ENCODE results near the gene NSRP1. TPM values are rescaled to one million over a fixed set of nuclear protein-coding genes. Genes with fewer than 3 reads are reported as not detected.

NSRP1 gene
- total and polyA plus RNA-seq, 4 donors, result 7.0 to 25.7 (median 9.9) TPM

DNA sequence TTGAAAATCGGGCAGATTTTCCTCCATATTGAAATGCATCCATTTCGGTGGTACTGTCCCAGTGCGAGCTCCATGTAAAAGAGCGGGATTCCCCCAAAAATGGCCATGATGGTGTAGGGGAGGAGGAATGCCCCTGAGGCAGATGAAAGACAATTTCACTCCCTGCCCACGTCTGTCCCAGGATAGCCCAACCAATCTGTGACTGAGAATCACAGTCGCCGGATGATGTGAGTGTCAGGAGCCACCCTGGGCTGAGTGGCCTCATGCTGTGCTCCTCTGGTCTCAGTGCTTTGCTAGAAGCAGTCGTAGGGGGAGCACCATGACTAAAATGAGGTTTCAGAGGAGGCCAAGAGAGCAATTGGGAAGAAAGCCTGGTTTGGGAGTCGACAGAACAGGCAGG lies 102.2 kb downstream of the NSRP1 start:
- no peak overlapping the region for H3K27ac ChIP-seq (ENCODE audit: low read depth in 1 of 2, low read length in 2 of 2)
- DNase-seq (ENCODE audit: low spot score), result no peak
- no peaks in the 10 kb centered on the region for H3K27me3 ChIP-seq (ENCODE audit: control insufficient read depth in 4 of 4, insufficient read depth in 4 of 4, low read length in 3 of 4)
- H3K36me3 ChIP-seq (ENCODE audit: control insufficient read depth in 4 of 4, insufficient read depth in 3 of 4, low read depth in 1 of 4, low read length in 3 of 4), result no peaks in the 10 kb centered on the region
- H3K9ac ChIP-seq (ENCODE audit: low read depth in 1 of 2, low read length in 2 of 2), result no peak overlapping the region
- TF ChIP-seq GABPA (IDR thresholded peaks at IDR 0.05 in 1 of 2, conservative IDR thresholded peaks at IDR 0.05 in 1 of 2), result no peak
- TF ChIP-seq RAD21 (IDR thresholded peaks at IDR 0.05), result no peak
- no peak for TF ChIP-seq JUND (IDR thresholded peaks at IDR 0.05)
- no peak for TF ChIP-seq TAF1 (conservative IDR thresholded peaks at IDR 0.05)
- TF ChIP-seq HNF4A (conservative IDR thresholded peaks at IDR 0.05), result no peak
- TF ChIP-seq MAX (IDR thresholded peaks at IDR 0.05), result no peak
- H3K9me3 ChIP-seq (ENCODE audit: control insufficient read depth in 4 of 4, low read length in 3 of 4), result no peaks in the 10 kb centered on the region
- 94% methylated on average over 9 of the region's 9 CpGs for WGBS
- peaks cover 3 to 13% (median 11%) of the 10 kb centered on the region in 4 donors for H3K4me1 ChIP-seq (ENCODE audit: control insufficient read depth in 4 of 4, insufficient read depth in 4 of 4, low read length in 3 of 4)
- no peak overlapping the region for H3K4me3 ChIP-seq (ENCODE audit: low read depth in 1 of 3, low read length in 3 of 3)

GRCh38 chr17:30219315-30219714 lies 102.7 kb downstream of the NSRP1 start:
- H3K4me1 ChIP-seq (ENCODE audit: control insufficient read depth in 4 of 4, insufficient read depth in 4 of 4, low read length in 3 of 4), result peaks cover 3 to 13% (median 11%) of the 10 kb centered on the region in 4 donors
- 89% methylated on average over 4 of the region's 4 CpGs for WGBS
- H3K36me3 ChIP-seq (ENCODE audit: control insufficient read depth in 4 of 4, insufficient read depth in 3 of 4, low read depth in 1 of 4, low read length in 3 of 4), result no peaks in the 10 kb centered on the region
- H3K4me3 ChIP-seq (ENCODE audit: low read depth in 1 of 3, low read length in 3 of 3), result no peak overlapping the region
- no peak for TF ChIP-seq REST (IDR thresholded peaks at IDR 0.05)
- no peak for TF ChIP-seq NR2F2 (IDR thresholded peaks at IDR 0.05)
- no peak for TF ChIP-seq FOXA2 (IDR thresholded peaks at IDR 0.05)
- no peak for TF ChIP-seq SP1 (IDR thresholded peaks at IDR 0.05)
- TF ChIP-seq, protein P1, sequence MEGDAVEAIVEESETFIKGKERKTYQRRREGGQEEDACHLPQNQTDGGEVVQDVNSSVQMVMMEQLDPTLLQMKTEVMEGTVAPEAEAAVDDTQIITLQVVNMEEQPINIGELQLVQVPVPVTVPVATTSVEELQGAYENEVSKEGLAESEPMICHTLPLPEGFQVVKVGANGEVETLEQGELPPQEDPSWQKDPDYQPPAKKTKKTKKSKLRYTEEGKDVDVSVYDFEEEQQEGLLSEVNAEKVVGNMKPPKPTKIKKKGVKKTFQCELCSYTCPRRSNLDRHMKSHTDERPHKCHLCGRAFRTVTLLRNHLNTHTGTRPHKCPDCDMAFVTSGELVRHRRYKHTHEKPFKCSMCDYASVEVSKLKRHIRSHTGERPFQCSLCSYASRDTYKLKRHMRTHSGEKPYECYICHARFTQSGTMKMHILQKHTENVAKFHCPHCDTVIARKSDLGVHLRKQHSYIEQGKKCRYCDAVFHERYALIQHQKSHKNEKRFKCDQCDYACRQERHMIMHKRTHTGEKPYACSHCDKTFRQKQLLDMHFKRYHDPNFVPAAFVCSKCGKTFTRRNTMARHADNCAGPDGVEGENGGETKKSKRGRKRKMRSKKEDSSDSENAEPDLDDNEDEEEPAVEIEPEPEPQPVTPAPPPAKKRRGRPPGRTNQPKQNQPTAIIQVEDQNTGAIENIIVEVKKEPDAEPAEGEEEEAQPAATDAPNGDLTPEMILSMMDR (IDR thresholded peaks at IDR 0.05; ENCODE audit: low read depth, low read length, missing input control), result no peak
- TF ChIP-seq GABPA (IDR thresholded peaks at IDR 0.05 in 1 of 2, conservative IDR thresholded peaks at IDR 0.05 in 1 of 2), result no peak
- no peak for TF ChIP-seq TAF1 (conservative IDR thresholded peaks at IDR 0.05)
- no peak for TF ChIP-seq HNF4A (conservative IDR thresholded peaks at IDR 0.05)
- TF ChIP-seq RXRA (IDR thresholded peaks at IDR 0.05), result no peak
- TF ChIP-seq FOXA1 (IDR thresholded peaks at IDR 0.05), result no peak
- no peak for TF ChIP-seq RAD21 (IDR thresholded peaks at IDR 0.05)
- no peak for TF ChIP-seq YY1 (IDR thresholded peaks at IDR 0.05)
- TF ChIP-seq EGR1 (IDR thresholded peaks at IDR 0.05; ENCODE audit: low read depth in 2 of 2), result no peak
- no peak for TF ChIP-seq JUND (IDR thresholded peaks at IDR 0.05)
- TF ChIP-seq ATF3 (IDR thresholded peaks at IDR 0.05), result no peak
- TF ChIP-seq HNF4G (IDR thresholded peaks at IDR 0.05), result no peak
- TF ChIP-seq MAX (IDR thresholded peaks at IDR 0.05), result no peak
- TF ChIP-seq, protein P2, sequence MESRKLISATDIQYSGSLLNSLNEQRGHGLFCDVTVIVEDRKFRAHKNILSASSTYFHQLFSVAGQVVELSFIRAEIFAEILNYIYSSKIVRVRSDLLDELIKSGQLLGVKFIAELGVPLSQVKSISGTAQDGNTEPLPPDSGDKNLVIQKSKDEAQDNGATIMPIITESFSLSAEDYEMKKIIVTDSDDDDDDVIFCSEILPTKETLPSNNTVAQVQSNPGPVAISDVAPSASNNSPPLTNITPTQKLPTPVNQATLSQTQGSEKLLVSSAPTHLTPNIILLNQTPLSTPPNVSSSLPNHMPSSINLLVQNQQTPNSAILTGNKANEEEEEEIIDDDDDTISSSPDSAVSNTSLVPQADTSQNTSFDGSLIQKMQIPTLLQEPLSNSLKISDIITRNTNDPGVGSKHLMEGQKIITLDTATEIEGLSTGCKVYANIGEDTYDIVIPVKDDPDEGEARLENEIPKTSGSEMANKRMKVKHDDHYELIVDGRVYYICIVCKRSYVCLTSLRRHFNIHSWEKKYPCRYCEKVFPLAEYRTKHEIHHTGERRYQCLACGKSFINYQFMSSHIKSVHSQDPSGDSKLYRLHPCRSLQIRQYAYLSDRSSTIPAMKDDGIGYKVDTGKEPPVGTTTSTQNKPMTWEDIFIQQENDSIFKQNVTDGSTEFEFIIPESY (IDR thresholded peaks at IDR 0.05), result no peak
- DNase-seq (ENCODE audit: low spot score), result no peak
- H3K9ac ChIP-seq (ENCODE audit: low read depth in 1 of 2, low read length in 2 of 2), result no peak overlapping the region
- no peaks in the 10 kb centered on the region for H3K9me3 ChIP-seq (ENCODE audit: control insufficient read depth in 4 of 4, low read length in 3 of 4)
- peak overlapping the region in 1 of 2 donors; percentile 61 for H3K27ac ChIP-seq (ENCODE audit: low read depth in 1 of 2, low read length in 2 of 2)
- no peaks in the 10 kb centered on the region for H3K27me3 ChIP-seq (ENCODE audit: control insufficient read depth in 4 of 4, insufficient read depth in 4 of 4, low read length in 3 of 4)
